HEK293 (cell line): Measurements from ENCODE around the gene DYNLT3.

Experiments
- CTCF ChIA-PET: fragments of 350-600 bp; formaldehyde crosslinking; extraction: SDS; loops from one replicate; lab custom pipeline; 2021; ENCODE audit warnings: antibody characterized with exemption; lab: Yijun Ruan, JAX
- POLR2A ChIA-PET: fragments of 300-600 bp; formaldehyde crosslinking; extraction: SDS; loops from one replicate; lab custom pipeline; 2020; ENCODE audit warnings: antibody characterized with exemption, inconsistent platforms; lab: Yijun Ruan, JAX
- H3K27ac ChIP-seq: fragments of 200-500 bp; sonication (Bioruptor generic); 2 replicates; pipeline ENCODE4 v1.5.1; 2014; ENCODE audit warnings: low read depth, low read length, control low read depth, inconsistent platforms; ENCODE audit errors: extremely low read depth
- H3K36me3 ChIP-seq, 2 experiments: fragments of 200-500 bp in 1 of 2; sonication (Bioruptor generic) in 1 of 2; 1 replicate in 1 of 2; 2 replicates in 1 of 2; pipeline ENCODE4 v1.5.1; 2014 to 2017; ENCODE audit warnings: inconsistent platforms in 2 of 2, low read length in 2 of 2; ENCODE audit not compliant: control insufficient read depth in 2 of 2, insufficient read depth in 1 of 2
- H3K4me1 ChIP-seq: fragments of 200-500 bp; sonication (Bioruptor generic); 2 replicates; pipeline ENCODE4 v1.5.1; 2014; ENCODE audit warnings: mild to moderate bottlenecking, low read length, inconsistent platforms; ENCODE audit not compliant: control insufficient read depth, insufficient read depth
- H3K4me3 ChIP-seq: 2 replicates; pipeline ENCODE4 v1.5.1; 2011; ENCODE audit warnings: low read depth, mild to moderate bottlenecking, control low read depth, low read length, moderate library complexity
- H3K9me3 ChIP-seq: fragments of 200-500 bp; sonication (Bioruptor generic); 2 replicates; pipeline ENCODE4 v1.5.1; 2014; ENCODE audit warnings: low read depth, low read length, inconsistent platforms; ENCODE audit not compliant: control insufficient read depth, insufficient read depth
- ELK4 ChIP-seq: IDR thresholded peaks from 2 replicates; pipeline ENCODE4 v1.6.1; 2011; ENCODE audit warnings: mild to moderate bottlenecking, low read depth, low read length, borderline replicate concordance
- FEZF1 ChIP-seq: fragments of 450-650 bp; formaldehyde crosslinking; IDR thresholded peaks from 2 replicates; pipeline ENCODE4 v1.5.1; 2016; ENCODE audit warnings: missing biosample characterization, missing genetic modification characterization
- HIC1 ChIP-seq: fragments of 450-650 bp; formaldehyde crosslinking; IDR thresholded peaks from 2 replicates; pipeline ENCODE4 v1.5.1; 2016; ENCODE audit warnings: missing biosample characterization, missing genetic modification characterization
- KLF16 ChIP-seq: fragments of 450-650 bp; formaldehyde crosslinking; IDR thresholded peaks from 2 replicates; pipeline ENCODE4 v1.5.1; 2017; ENCODE audit warnings: missing biosample characterization, missing genetic modification characterization
- SCRT2 ChIP-seq: fragments of 450-650 bp; formaldehyde crosslinking; IDR thresholded peaks from 2 replicates; pipeline ENCODE4 v1.5.1; 2016; ENCODE audit warnings: missing biosample characterization, missing genetic modification characterization
- ZBTB20 ChIP-seq: fragments of 450-650 bp; formaldehyde crosslinking; IDR thresholded peaks from 2 replicates; pipeline ENCODE4 v1.5.1; 2016; ENCODE audit warnings: missing biosample characterization, missing genetic modification characterization
- ZBTB48 ChIP-seq: fragments of 450-650 bp; formaldehyde crosslinking; IDR thresholded peaks from 2 replicates; pipeline ENCODE4 v1.5.1; 2016; ENCODE audit warnings: missing biosample characterization, missing genetic modification characterization
- ZIC2 ChIP-seq: fragments of 450-650 bp; formaldehyde crosslinking; IDR thresholded peaks from 2 replicates; pipeline ENCODE4 v1.5.1; 2016; ENCODE audit warnings: missing biosample characterization, missing genetic modification characterization
- ZNF112 ChIP-seq: fragments of 450-650 bp; formaldehyde crosslinking; IDR thresholded peaks from 2 replicates; pipeline ENCODE4 v1.5.0; 2017; ENCODE audit warnings: missing biosample characterization, missing genetic modification characterization
- ZNF18 ChIP-seq: fragments of 450-650 bp; formaldehyde crosslinking; IDR thresholded peaks from 2 replicates; pipeline ENCODE4 v1.5.1; 2016; ENCODE audit warnings: missing biosample characterization, missing genetic modification characterization
- ZNF350 ChIP-seq: fragments of 450-650 bp; formaldehyde crosslinking; IDR thresholded peaks from 2 replicates; pipeline ENCODE4 v1.5.0; 2017; ENCODE audit warnings: missing biosample characterization, mild to moderate bottlenecking, missing genetic modification characterization
- ZNF354C ChIP-seq: fragments of 450-650 bp; formaldehyde crosslinking; IDR thresholded peaks from 2 replicates; pipeline ENCODE4 v1.5.1; 2016; ENCODE audit warnings: missing biosample characterization, missing genetic modification characterization, low read depth, borderline replicate concordance
- ZNF488 ChIP-seq: fragments of 450-650 bp; formaldehyde crosslinking; IDR thresholded peaks from 2 replicates; pipeline ENCODE4 v1.5.1; 2016; ENCODE audit warnings: missing biosample characterization, missing genetic modification characterization
- ZNF501 ChIP-seq: fragments of 450-650 bp; formaldehyde crosslinking; IDR thresholded peaks from 2 replicates; pipeline ENCODE4 v1.5.1; 2016; ENCODE audit warnings: missing biosample characterization, missing genetic modification characterization
- ZNF514 ChIP-seq: fragments of 450-650 bp; formaldehyde crosslinking; IDR thresholded peaks from 2 replicates; pipeline ENCODE4 v1.5.1; 2016; ENCODE audit warnings: missing biosample characterization, missing genetic modification characterization
- ZNF560 ChIP-seq: fragments of 450-650 bp; formaldehyde crosslinking; IDR thresholded peaks from 2 replicates; pipeline ENCODE4 v1.5.1; 2017; ENCODE audit warnings: missing biosample characterization, missing genetic modification characterization, borderline replicate concordance
- ZNF629 ChIP-seq: fragments of 450-650 bp; formaldehyde crosslinking; IDR thresholded peaks from 2 replicates; pipeline ENCODE4 v1.5.1; 2017; ENCODE audit warnings: missing biosample characterization, missing genetic modification characterization
- ZNF645 ChIP-seq: fragments of 450-650 bp; formaldehyde crosslinking; IDR thresholded peaks from 2 replicates; pipeline ENCODE4; 2016; ENCODE audit warnings: missing biosample characterization, missing genetic modification characterization
- ZNF670 ChIP-seq: fragments of 450-650 bp; formaldehyde crosslinking; IDR thresholded peaks from 2 replicates; pipeline ENCODE4 v1.5.1; 2016; ENCODE audit warnings: missing biosample characterization, missing genetic modification characterization, low read depth
- ZNF677 ChIP-seq: fragments of 450-650 bp; IDR thresholded peaks from 2 replicates; pipeline ENCODE4 v1.5.0; 2018; ENCODE audit warnings: missing biosample characterization, mild to moderate bottlenecking, missing genetic modification characterization, moderate library complexity
- ZNF777 ChIP-seq: fragments of 450-650 bp; formaldehyde crosslinking; IDR thresholded peaks from 2 replicates; pipeline ENCODE4 v1.5.1; 2017; ENCODE audit warnings: missing biosample characterization, missing genetic modification characterization, borderline replicate concordance
- ZNF843 ChIP-seq: fragments of 450-650 bp; formaldehyde crosslinking; IDR thresholded peaks from 2 replicates; pipeline ENCODE4 v1.5.1; 2016; ENCODE audit warnings: missing biosample characterization, missing genetic modification characterization
- ZSCAN5A ChIP-seq: fragments of 450-650 bp; formaldehyde crosslinking; IDR thresholded peaks from 2 replicates; pipeline ENCODE4 v1.5.1; 2016; ENCODE audit warnings: missing biosample characterization, missing genetic modification characterization
- TF ChIP-seq, protein P1 (sequence below): fragments of 450-650 bp; formaldehyde crosslinking; IDR thresholded peaks from 2 replicates; pipeline ENCODE4 v1.5.1; 2016; ENCODE audit warnings: missing biosample characterization, missing genetic modification characterization, borderline replicate concordance

The DYNLT3 gene, protein sequence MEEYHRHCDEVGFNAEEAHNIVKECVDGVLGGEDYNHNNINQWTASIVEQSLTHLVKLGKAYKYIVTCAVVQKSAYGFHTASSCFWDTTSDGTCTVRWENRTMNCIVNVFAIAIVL

DNA sequence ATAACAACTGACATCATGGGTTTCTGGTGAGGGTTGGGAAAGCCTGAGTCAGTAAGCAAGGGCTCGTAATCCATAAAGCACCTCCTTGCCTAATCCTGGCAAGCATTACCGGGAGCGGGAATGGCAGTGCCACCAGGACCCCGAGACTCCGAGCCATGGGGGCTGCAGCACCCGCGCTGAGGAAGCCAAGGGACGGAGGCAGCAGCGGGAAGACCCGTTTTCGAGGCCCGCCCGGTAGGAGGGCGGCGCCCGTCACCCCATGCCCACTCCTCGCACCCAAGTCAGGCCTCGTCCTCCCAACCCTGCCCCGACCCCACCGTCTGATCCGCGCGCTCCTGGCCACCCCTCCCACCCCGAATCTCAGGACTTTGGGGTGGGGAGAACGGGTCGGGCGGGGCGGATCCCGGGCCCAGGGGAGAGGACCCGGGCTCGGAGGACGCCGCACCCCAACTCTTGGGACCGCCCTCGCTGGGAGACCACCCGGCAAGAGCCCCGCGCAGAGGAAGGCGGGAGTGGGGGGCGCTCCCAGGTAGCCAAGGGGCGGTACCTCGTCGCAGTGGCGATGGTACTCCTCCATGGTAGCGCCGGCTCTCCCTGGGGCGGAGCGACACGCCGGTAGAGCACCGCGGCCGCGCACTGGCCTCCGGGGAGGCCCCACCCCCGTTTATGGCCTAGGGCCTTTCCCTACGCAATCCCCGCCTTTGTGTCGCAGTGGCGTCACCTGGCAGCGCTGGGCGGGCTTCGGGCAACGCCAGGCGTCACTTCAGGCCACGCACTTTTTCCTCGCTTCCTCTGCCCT, at the start of gene DYNLT3:
DYNLT3 (minus strand) TSS at position 638 of the 799 bp plus-strand sequence; CDS start at position 577, 61 bp downstream.
- Histone ChIP-seq H3K4me1 (no peaks in the 10 kb centered on the region), H3K36me3 (no peaks in the 10 kb centered on the region), H3K9me3 (no peaks in the 10 kb centered on the region), H3K27ac (peak within 1 kb of the TSS; percentile 64), H3K4me3 (peak within 1 kb of the TSS; percentile 64)
- ChIA-PET POLR2A (interaction anchor here (1.0 kb wide), 1 partner anchor 13 kb away, joined by 7 read pairs; no protein-coding TSS in a partner anchor), CTCF (interaction anchor here (0.7 to 1.4 kb wide), 2 partner anchors 22 to 60 kb away, joined by 3 to 5 read pairs; no protein-coding TSS in a partner anchor)
- TF ChIP-seq ZBTB20 (peak; percentile 51; the same call in 1 of the 2 replicates), ZNF18 (tag by site-specific recombination) (no peak), ZSCAN5A (tag by site-specific recombination) (no peak), KLF16 (tag by site-specific recombination) (peak; percentile 84; the same call in 1 of the 2 replicates), ZNF501 (tag by site-specific recombination) (no peak), FEZF1 (tag by site-specific recombination) (peak; percentile 78), ZIC2 (tag by site-specific recombination) (peak; percentile 49; the same call in 1 of the 2 replicates), HIC1 (peak; percentile 87), ZNF488 (tag by site-specific recombination) (no peak), ZNF629 (tag by site-specific recombination) (peak; percentile 96), ZNF645 (tag by site-specific recombination) (no peak), ZBTB48 (tag by site-specific recombination) (peak; percentile 55; the same call in 1 of the 2 replicates), ZNF354C (tag by site-specific recombination) (no peak), SCRT2 (tag by site-specific recombination) (no peak), ZNF843 (tag by site-specific recombination) (peak; percentile 41; the same call in 1 of the 2 replicates), ZNF670 (tag by site-specific recombination) (no peak), ZNF350 (tag by site-specific recombination) (no peak), ZNF514 (tag by site-specific recombination) (no peak), ZNF560 (tag by site-specific recombination) (no peak), ELK4 (no peak), ZNF112 (tag by site-specific recombination) (no peak), ZNF677 (no peak), ZNF777 (tag by site-specific recombination) (0 out of 2 replicates have a peak, but pooled peaks have one; percentile 39)
- TF ChIP-seq, protein P1, sequence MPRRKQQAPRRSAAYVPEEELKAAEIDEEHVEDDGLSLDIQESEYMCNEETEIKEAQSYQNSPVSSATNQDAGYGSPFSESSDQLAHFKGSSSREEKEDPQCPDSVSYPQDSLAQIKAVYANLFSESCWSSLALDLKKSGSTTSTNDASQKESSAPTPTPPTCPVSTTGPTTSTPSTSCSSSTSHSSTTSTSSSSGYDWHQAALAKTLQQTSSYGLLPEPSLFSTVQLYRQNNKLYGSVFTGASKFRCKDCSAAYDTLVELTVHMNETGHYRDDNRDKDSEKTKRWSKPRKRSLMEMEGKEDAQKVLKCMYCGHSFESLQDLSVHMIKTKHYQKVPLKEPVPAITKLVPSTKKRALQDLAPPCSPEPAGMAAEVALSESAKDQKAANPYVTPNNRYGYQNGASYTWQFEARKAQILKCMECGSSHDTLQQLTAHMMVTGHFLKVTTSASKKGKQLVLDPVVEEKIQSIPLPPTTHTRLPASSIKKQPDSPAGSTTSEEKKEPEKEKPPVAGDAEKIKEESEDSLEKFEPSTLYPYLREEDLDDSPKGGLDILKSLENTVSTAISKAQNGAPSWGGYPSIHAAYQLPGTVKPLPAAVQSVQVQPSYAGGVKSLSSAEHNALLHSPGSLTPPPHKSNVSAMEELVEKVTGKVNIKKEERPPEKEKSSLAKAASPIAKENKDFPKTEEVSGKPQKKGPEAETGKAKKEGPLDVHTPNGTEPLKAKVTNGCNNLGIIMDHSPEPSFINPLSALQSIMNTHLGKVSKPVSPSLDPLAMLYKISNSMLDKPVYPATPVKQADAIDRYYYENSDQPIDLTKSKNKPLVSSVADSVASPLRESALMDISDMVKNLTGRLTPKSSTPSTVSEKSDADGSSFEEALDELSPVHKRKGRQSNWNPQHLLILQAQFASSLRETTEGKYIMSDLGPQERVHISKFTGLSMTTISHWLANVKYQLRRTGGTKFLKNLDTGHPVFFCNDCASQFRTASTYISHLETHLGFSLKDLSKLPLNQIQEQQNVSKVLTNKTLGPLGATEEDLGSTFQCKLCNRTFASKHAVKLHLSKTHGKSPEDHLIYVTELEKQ = no peak
